ENCODE data around the gene CFAP47. TPM values are rescaled to one million over a fixed set of nuclear protein-coding genes. Genes with fewer than 3 reads are reported as not detected.

The CFAP47 gene
- total and polyA plus RNA-seq, 2 of the 8 experiments (the other 6 are each of a cell fraction or from before 2014, with no cell fraction given), result 0.04 TPM; not detected in 1

DNA sequence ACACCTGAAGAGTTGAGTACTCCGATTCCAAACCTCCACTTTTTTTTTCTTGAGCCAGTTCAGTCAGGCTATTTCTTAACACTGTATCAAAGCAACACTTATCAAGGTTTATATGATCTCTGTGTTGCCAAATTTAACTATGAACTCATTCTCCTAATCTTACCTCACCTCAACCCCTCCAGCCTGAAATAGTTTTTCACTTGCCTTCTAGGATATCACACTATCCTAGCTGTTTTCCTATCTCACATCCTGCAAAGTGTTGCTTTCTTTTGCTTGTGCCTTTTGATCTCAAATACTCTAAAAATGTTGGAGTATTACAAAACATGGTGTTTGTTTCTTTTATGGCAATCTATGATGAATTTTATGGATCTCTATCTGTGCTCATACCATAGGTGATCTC, 415.0 kb downstream of the CFAP47 start:
- no peaks in the 10 kb centered on the region for H3K27me3 ChIP-seq (replicated peaks in 1 of 4; ENCODE audit: control insufficient read depth in 3 of 4, extremely low read depth in 1 of 4, insufficient read depth in 3 of 4, low read length in 3 of 4)
- CTCF ChIA-PET (ENCODE audit: partially characterized antibody), result interaction anchor here (0.6 kb wide), 1 partner anchor 338 kb away, joined by 3 read pairs; no protein-coding TSS in a partner anchor

More for the DNA sequence above, 415.0 kb downstream of the CFAP47 start:
- Histone ChIP-seq H4K91ac (replicated peaks; ENCODE audit: insufficient read length, low read length) (no peak overlapping the region), H3K23me2 (ENCODE audit: low read depth, low read length) (no peaks in the 10 kb centered on the region), H4K5ac (ENCODE audit: insufficient read length, low read depth, low read length) (no peak overlapping the region), H3K23ac (ENCODE audit: insufficient read length) (no peak overlapping the region), H3K9me3 (ENCODE audit: insufficient read depth in 2 of 2, low read depth in 1 of 2, low read length in 1 of 2) (no peaks in the 10 kb centered on the region), H3K9ac (replicated peaks in 1 of 4; ENCODE audit: extremely low read depth in 1 of 4, low read depth in 3 of 4, low read length in 3 of 4) (no peak overlapping the region), H2BK20ac (ENCODE audit: low read length) (no peak overlapping the region), H2BK120ac (replicated peaks; ENCODE audit: low read depth, low read length) (no peak overlapping the region), H3K4ac (replicated peaks; ENCODE audit: insufficient read length, low read depth, low read length) (no peak overlapping the region), H3K4me3 (ENCODE audit: extremely low read depth in 1 of 4, insufficient read depth in 2 of 4, low read depth in 3 of 4, low read length in 4 of 4) (no peak overlapping the region), H2BK15ac (ENCODE audit: low read length) (no peak overlapping the region), H3K27ac (ENCODE audit: low read depth, low read length) (no peak overlapping the region), H3K18ac (ENCODE audit: extremely low read depth, low read length) (no peak overlapping the region), H4K20me1 (replicated peaks in 1 of 2; ENCODE audit: control insufficient read depth in 1 of 2, insufficient read depth in 2 of 2, low read length in 2 of 2) (no peaks in the 10 kb centered on the region), H3K79me1 (ENCODE audit: low read depth, low read length) (no peaks in the 10 kb centered on the region), H4K8ac (ENCODE audit: extremely low read depth, insufficient read depth, low read length) (no peak overlapping the region), H3K14ac (ENCODE audit: insufficient read length) (no peak overlapping the region), H3K36me3 (ENCODE audit: control insufficient read depth in 2 of 4, insufficient read depth in 4 of 4, low read length in 3 of 4) (no peaks in the 10 kb centered on the region), H2AK5ac (ENCODE audit: low read depth, low read length) (no peak overlapping the region), H3K56ac (replicated peaks; ENCODE audit: insufficient read length, low read depth, low read length) (no peak overlapping the region), H2AFZ (ENCODE audit: low read length) (no peak overlapping the region), H2BK5ac (ENCODE audit: low read depth, low read length) (no peak overlapping the region), H3K4me2 (ENCODE audit: insufficient read depth in 1 of 2, low read depth in 2 of 2, low read length in 2 of 2) (no peak overlapping the region), H3K79me2 (ENCODE audit: control insufficient read depth in 1 of 2, insufficient read depth in 2 of 2, low read length in 2 of 2) (no peaks in the 10 kb centered on the region), H2BK12ac (ENCODE audit: low read depth, low read length) (no peak overlapping the region), H3K4me1 (replicated peaks in 1 of 4; ENCODE audit: control insufficient read depth in 3 of 4, insufficient read depth in 4 of 4, low read length in 3 of 4) (no peaks in the 10 kb centered on the region)
- FAIRE-seq (no peak), DNase-seq (ENCODE audit: low read depth in 1 of 2, low spot score in 2 of 2) (no peak)
- POLR2A ChIA-PET (ENCODE audit: partially characterized antibody), result no interaction called here
- TF ChIP-seq TCF12 (IDR thresholded peaks at IDR 0.05; ENCODE audit: low read depth, low read length) (no peak), ATF2 (IDR thresholded peaks at IDR 0.05; ENCODE audit: low read length) (no peak), SIN3A (conservative IDR thresholded peaks at IDR 0.05 in 1 of 2, IDR thresholded peaks at IDR 0.05 in 1 of 2; ENCODE audit: low read depth in 1 of 2, low read length in 2 of 2) (no peak), SIX5 (IDR thresholded peaks at IDR 0.05; ENCODE audit: low read depth, low read length) (no peak), EGR1 (IDR thresholded peaks at IDR 0.05; ENCODE audit: borderline replicate concordance, low read depth, low read length) (no peak), RNF2 (IDR thresholded peaks at IDR 0.05; ENCODE audit: borderline replicate concordance, low read depth, low read length, missing control alignments, poor library complexity, severe bottlenecking) (no peak), ZNF274 (IDR thresholded peaks at IDR 0.05; ENCODE audit: borderline replicate concordance, extremely low read depth, low read length) (no peak)
- 88% methylated on average over 1 of the region's 1 CpG; no CpG with 5 or more reads in 1 of the 2 experiments for WGBS, 2 experiments (ENCODE audit: extremely low coverage in 1 of 2, insufficient coverage in 1 of 2, insufficient read length in 1 of 2, insufficient replicate concordance in 2 of 2, low coverage in 1 of 2, low lambda C conversion rate in 2 of 2, missing lambda C conversion rate in 1 of 2)

Measured in H1 (cell line).